Activated T-helper 17 cell treated with anti-CD3 and anti-CD28 coated beads, Interleukin-2, amount 50 U/mL, for 72 hours (primary cell): Measurements from ENCODE around the gene LIMCH1. TPM values are rescaled to one million over a fixed set of nuclear protein-coding genes. Genes with fewer than 3 reads are reported as not detected.

ENCODE experiments used
- ATAC-seq: fragments of 150-1000 bp; cut with Tn5 transposase; replicated peaks from 2 replicates; pipeline ENCODE4 v1.10.0; 2021; ENCODE audit warnings: mild to moderate bottlenecking, moderate library complexity
- H3K27ac Mint-ChIP-seq: one replicate; pipeline ENCODE4 v1.8.0; 2022; ENCODE audit warnings: mixed read lengths
- H3K27me3 Mint-ChIP-seq: one replicate; pipeline ENCODE4 v1.8.0; 2022; ENCODE audit warnings: mixed read lengths
- H3K36me3 Mint-ChIP-seq: one replicate; pipeline ENCODE4 v1.8.0; 2022; ENCODE audit warnings: low read depth, mild to moderate bottlenecking, mixed read lengths
- H3K4me1 Mint-ChIP-seq: one replicate; pipeline ENCODE4 v1.8.0; 2022; ENCODE audit warnings: mixed read lengths
- H3K4me3 Mint-ChIP-seq: one replicate; pipeline ENCODE4 v1.8.0; 2022; ENCODE audit warnings: mild to moderate bottlenecking, mixed read lengths
- H3K9me3 Mint-ChIP-seq: one replicate; pipeline ENCODE4 v1.8.0; 2022; ENCODE audit warnings: mixed read lengths
- total RNA-seq, 2 donors: library from RNA; stranded (reverse); gene quantifications; one replicate each; pipeline ENCODE4 v1.2.3, GENCODE V29; 2022

LIMCH1 gene
- total RNA-seq, 2 donors from 2014 or later = not detected

DNA sequence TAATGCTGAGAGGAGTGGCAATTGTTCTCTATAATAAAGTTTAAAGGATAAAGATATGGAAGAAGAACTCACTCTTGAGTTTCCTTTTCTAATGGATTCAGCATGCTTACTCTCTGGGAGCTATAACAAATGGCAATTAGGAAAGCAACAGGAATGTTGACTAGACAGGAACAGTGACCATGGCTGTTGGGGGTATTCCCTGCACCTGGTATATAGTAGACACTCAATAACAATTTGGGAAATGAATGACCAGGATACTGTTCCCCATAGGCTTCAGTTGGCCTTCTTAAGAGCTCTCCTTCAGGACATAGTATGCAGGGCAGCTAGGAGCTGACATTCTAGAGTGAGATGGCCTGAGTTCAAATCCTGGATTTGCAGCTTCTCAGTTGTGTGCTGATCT is 1.8 kb downstream of the LIMCH1 start:
- H3K4me1 Mint-ChIP-seq = no peaks in the 10 kb centered on the region
- peaks cover 4% of the 10 kb centered on the region for H3K9me3 Mint-ChIP-seq
- no peaks in the 10 kb centered on the region for H3K36me3 Mint-ChIP-seq
- no peak overlapping the region for H3K27ac Mint-ChIP-seq
- H3K4me3 Mint-ChIP-seq = no peak overlapping the region
- ATAC-seq = no peak
- no peaks in the 10 kb centered on the region for H3K27me3 Mint-ChIP-seq

DNA sequence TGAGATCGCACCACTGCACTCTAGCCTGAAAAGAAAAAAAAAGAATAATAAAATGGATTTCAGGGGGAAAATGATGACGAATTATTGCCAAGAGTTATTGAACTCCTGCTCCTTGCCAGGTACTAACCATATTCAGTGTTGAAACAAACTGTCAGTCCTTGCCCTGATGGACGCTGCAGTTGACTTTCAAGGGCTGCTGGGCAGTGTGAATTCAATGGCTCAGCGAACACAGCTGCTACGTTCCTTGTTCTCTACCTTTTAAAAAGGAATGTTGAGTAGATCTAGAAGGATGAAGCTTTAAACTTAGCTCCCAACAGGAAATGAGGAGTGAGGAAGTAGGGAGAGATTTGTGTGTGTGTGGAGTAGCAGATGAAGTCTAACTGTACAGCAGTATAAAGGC is 2.7 kb downstream of the LIMCH1 start:
- no peak overlapping the region for H3K4me3 Mint-ChIP-seq
- H3K9me3 Mint-ChIP-seq = peaks cover 4% of the 10 kb centered on the region
- H3K27ac Mint-ChIP-seq = no peak overlapping the region
- no peak for ATAC-seq
- H3K27me3 Mint-ChIP-seq = no peaks in the 10 kb centered on the region
- no peaks in the 10 kb centered on the region for H3K4me1 Mint-ChIP-seq
- H3K36me3 Mint-ChIP-seq = no peaks in the 10 kb centered on the region

DNA sequence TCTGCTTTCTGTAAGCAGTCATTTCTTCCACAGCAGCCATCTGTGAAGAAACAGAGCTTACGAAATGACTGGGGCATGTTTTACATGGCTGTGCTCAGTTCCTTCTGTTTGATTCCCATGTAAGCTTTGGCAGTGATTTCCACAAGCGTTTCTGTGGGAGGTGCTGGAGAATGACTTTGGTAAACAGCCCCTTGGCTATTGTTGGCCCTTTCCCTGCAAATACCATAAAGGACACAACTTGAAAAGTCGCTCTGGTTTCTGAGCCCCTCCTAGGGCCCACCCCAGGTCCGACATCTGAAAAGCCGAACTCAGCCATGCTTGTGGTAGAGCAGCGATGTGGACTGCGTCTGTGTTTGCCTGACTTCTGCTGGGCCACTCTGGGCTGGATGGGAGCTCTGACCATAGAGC is 3.7 kb downstream of the LIMCH1 start:
- Mint-ChIP-seq H3K4me1 (no peaks in the 10 kb centered on the region), H3K36me3 (no peaks in the 10 kb centered on the region), H3K9me3 (peaks cover 4% of the 10 kb centered on the region), H3K27ac (no peak overlapping the region), H3K4me3 (no peak overlapping the region), H3K27me3 (no peaks in the 10 kb centered on the region)
- ATAC-seq = no peak

DNA sequence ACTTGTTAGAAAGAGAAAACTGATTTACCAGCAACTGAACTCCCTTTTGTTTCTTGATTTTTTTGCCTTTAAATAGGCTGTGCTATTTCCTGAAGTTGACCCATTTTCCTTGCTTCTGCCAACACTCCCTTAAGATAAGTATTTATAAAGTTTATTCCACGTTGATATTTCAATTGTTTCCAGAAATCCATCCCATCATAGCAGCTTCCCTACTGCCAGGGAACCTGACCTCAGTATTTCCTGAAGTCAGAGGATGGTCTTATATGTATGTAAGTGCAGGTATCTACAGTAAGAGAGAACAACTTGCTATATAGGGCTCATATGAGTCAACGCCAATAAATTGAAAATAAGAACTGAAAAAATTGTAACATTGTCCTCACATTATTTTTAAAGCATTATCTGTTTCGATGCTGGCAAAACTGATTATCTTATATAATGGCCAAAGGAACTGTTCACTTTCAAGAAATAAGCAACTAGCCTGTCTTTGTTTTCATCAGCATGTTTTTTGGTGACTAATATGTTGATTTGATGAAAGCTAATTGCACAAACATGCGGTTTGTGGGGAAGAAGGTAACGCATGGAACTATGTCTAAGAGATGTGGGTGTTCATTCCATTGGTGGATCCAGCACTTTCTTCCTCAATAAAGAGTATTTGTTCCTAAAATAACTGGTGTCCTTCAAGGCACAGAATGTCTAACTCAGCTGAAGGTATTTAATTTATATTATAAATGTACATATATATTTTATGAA is 4.7 kb downstream of the LIMCH1 start:
- Mint-ChIP-seq H3K27ac (no peak overlapping the region), H3K4me3 (no peak overlapping the region), H3K4me1 (no peaks in the 10 kb centered on the region), H3K36me3 (no peaks in the 10 kb centered on the region), H3K27me3 (peaks cover 4% of the 10 kb centered on the region), H3K9me3 (peaks cover 4% of the 10 kb centered on the region)
- no peak for ATAC-seq

DNA sequence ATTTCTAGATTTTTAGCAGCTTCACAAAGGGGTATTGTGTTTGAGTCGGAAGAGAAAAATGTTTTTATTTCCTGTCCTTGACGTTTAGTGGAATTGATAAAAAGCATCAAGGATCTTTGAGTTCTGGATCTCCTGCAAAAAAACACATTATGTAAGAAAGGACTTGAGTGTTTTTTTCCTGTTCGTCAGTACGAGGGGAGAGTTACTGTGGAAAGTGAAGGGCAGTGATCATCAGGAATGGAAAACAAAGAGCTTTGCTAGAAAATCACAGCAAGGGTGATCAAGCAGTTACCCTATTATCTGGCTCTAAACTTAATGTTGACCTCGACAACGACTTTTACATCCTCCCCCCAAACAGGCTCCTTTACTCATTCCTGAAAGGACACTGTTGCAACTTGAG is 7.3 kb downstream of the LIMCH1 start:
- ATAC-seq = no peak
- no peaks in the 10 kb centered on the region for H3K36me3 Mint-ChIP-seq
- peaks cover 4% of the 10 kb centered on the region for H3K27me3 Mint-ChIP-seq
- no peak overlapping the region for H3K4me3 Mint-ChIP-seq
- no peaks in the 10 kb centered on the region for H3K4me1 Mint-ChIP-seq
- H3K9me3 Mint-ChIP-seq = peaks cover 4% of the 10 kb centered on the region
- H3K27ac Mint-ChIP-seq = no peak overlapping the region

DNA sequence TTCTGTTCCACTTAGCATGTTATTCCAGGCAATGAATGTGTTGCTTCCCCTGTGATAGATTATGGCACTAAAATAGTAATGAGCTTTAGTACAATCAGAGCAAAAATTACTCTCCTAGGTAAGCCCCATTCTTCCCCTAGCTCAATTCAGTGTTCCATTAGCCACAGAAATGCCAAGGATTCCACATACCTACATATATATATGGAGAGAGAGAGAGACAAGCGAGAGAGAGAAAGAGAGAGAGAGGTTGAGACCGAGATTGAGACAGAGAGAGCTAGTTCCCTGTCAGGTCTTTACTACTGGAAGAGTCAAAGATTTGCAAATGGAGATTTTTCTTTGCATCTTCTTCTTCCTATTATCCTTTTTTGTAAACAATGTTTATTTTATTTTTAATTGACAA is 8.7 kb downstream of the LIMCH1 start:
- Mint-ChIP-seq H3K9me3 (no peaks in the 10 kb centered on the region), H3K36me3 (no peaks in the 10 kb centered on the region), H3K27ac (no peak overlapping the region), H3K4me3 (no peak overlapping the region), H3K4me1 (no peaks in the 10 kb centered on the region), H3K27me3 (peaks cover 4% of the 10 kb centered on the region)
- no peak for ATAC-seq

DNA sequence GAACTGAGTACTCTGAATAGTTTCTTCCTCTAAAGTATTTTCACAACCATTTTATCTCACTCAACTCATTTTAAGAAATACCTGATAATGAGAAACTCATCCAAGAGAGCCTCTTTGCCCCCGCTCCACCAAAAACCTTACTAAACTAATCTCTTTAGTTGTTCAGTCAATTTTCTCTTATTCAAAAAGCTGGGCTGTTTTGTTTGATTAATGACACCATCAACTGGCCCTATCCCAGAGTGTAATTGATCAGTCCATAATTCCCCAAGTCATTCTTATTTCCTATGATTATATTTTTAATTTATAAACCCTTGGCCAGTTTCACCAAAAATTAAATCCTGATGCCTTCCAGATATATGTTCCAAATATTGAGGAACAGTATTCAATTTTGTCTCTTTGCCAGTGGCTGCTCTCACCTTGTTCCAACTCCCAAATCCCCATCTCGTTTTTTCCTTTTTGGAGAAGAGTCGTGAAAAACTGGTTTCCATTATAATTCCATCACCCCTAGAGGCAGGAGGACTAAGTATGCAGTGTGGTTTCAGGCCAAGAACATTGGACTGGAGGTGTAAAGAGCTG is 10.4 kb downstream of the LIMCH1 start:
- no peak overlapping the region for H3K27ac Mint-ChIP-seq
- H3K27me3 Mint-ChIP-seq = peaks cover 4% of the 10 kb centered on the region
- no peaks in the 10 kb centered on the region for H3K9me3 Mint-ChIP-seq
- ATAC-seq = no peak
- H3K4me3 Mint-ChIP-seq = no peak overlapping the region
- no peaks in the 10 kb centered on the region for H3K4me1 Mint-ChIP-seq
- no peaks in the 10 kb centered on the region for H3K36me3 Mint-ChIP-seq

DNA sequence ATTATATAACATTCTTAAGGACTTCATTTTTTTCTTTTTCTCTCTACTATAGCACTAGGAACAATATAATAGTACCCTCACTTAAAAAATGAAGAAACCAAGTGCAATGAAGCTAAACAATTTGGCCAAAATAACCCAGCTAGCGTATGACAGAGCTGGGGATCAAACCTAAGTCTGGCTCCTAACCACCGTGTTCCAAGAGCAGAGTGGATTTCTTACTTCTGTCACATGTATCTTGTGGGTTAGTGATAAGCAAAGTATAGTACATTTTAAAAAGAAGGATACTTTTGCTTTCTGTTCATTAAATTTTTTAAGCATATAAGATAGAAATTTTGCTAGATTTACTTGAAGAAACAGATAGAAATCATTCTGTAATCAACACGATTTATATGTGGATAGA is 11.5 kb downstream of the LIMCH1 start:
- Mint-ChIP-seq H3K36me3 (no peaks in the 10 kb centered on the region), H3K27me3 (peaks cover 4% of the 10 kb centered on the region), H3K4me3 (no peak overlapping the region), H3K27ac (no peak overlapping the region), H3K4me1 (no peaks in the 10 kb centered on the region), H3K9me3 (peaks cover 3% of the 10 kb centered on the region)
- no peak for ATAC-seq

DNA sequence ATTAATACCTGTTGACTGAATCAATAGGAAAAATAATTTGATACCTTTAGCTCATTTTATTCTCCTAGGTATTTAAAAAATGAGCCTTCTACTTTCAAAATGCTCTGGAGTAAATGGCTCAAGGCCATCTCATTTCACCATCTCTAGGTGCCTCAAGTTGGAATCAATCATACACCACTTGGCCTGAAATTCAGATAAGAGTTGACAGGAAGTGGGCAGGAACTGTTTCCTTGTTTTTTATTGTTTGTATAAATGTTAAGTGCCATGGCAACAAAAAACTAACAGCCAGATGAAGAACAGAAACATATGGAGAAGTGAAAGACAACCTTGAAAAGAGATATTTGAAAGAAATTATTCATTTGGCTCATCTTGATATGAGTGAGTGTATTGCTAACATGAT is 12.4 kb downstream of the LIMCH1 start:
- ATAC-seq = no peak
- Mint-ChIP-seq H3K4me3 (no peak overlapping the region), H3K4me1 (no peaks in the 10 kb centered on the region), H3K9me3 (peaks cover 3% of the 10 kb centered on the region), H3K27ac (no peak overlapping the region), H3K36me3 (no peaks in the 10 kb centered on the region), H3K27me3 (peaks cover 4% of the 10 kb centered on the region)

DNA sequence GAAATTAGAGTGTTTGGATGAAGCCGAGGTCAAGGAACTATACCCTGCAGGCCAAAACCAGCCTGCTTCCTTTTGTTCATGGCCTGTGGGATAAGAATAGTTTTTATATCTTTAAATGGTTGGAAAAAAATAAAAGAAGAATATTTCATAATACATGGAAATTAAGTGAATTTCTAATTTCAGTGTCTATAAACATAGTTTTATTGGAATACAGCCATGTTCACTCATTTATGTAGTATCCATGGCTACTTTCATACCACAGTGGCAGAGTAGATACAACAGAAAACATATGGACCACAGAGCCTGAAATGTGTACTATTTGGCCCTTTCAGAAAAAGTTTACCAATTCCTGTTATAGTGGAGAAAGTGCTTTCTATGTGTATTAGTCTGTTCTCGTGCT is 13.6 kb downstream of the LIMCH1 start:
- H3K27ac Mint-ChIP-seq = no peak overlapping the region
- no peaks in the 10 kb centered on the region for H3K4me1 Mint-ChIP-seq
- H3K4me3 Mint-ChIP-seq = no peak overlapping the region
- no peaks in the 10 kb centered on the region for H3K36me3 Mint-ChIP-seq
- H3K9me3 Mint-ChIP-seq = peaks cover 3% of the 10 kb centered on the region
- no peak for ATAC-seq
- peaks cover 4% of the 10 kb centered on the region for H3K27me3 Mint-ChIP-seq

DNA sequence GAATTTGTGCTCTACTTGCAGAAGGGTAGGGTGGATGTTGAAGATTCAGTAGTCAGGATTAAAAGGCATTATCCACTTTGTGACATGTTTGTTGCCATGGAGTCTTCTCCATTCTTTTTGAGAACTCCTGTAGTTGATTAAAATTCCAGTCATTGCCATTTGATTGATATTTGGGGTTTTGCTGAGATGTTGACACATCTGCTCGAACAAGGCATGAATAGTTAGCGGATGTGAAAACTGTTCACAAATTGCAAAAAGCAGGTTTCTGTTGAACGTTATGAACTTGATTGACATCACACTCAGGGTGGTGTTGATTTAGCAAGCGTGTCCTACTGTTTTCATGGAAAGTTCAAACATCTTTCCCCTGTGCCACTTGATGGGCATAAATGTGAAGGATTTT is 16.9 kb downstream of the LIMCH1 start:
- H3K27ac Mint-ChIP-seq = no peak overlapping the region
- H3K36me3 Mint-ChIP-seq = no peaks in the 10 kb centered on the region
- no peaks in the 10 kb centered on the region for H3K4me1 Mint-ChIP-seq
- H3K27me3 Mint-ChIP-seq = peaks cover 1% of the 10 kb centered on the region
- no peak for ATAC-seq
- peaks cover 3% of the 10 kb centered on the region for H3K9me3 Mint-ChIP-seq
- H3K4me3 Mint-ChIP-seq = no peak overlapping the region

DNA sequence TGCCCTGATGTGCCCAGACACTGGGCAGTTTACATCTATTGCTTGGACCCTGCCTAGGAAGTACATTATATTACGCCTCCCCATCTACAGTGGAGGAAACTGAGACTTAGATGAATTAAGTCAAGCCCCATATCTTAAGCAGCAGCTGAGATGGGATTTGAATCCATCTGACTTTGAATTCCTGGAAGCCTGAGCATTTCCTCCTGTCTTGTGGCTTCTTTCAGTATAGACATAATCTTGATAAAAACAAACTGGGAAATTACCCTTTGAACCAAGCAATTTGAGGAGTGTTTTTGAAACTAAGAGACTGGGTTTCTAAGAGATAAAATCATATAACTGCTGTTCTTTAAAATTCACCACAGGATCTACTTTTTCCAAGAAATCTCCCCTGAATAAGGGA is 18.6 kb downstream of the LIMCH1 start:
- Mint-ChIP-seq H3K27ac (no peak overlapping the region), H3K9me3 (peaks cover 3% of the 10 kb centered on the region), H3K4me1 (no peaks in the 10 kb centered on the region), H3K36me3 (no peaks in the 10 kb centered on the region), H3K27me3 (peaks cover 5% of the 10 kb centered on the region), H3K4me3 (no peak overlapping the region)
- ATAC-seq = no peak

DNA sequence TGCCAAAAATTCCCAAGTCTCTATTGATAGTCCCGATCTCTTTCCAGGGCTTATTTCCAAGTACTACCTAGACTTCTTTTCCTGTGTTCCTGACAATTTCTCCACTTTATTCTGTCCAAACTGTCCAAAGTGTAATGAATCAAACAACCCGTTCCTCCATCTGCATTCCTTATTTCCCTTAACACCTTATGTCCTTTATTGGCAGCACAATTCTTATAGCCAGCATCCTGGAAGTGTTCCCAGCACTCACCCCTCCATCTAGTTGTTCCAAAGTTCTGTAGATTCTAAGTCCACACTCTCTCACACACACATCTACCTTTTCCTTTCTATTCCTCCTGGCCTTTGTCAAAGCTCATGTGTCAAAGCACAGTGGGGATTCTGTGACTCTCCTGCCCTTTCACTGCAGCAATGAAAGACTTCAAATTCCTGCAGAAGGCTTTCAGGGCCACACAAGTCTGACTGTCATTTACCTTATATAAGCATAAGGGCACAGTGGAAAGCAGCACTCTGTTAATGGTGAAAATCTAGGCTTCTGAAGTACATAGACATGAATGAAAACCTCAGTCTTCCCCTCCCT is 22.1 kb downstream of the LIMCH1 start:
- ATAC-seq = no peak
- Mint-ChIP-seq H3K27ac (no peak overlapping the region), H3K4me3 (no peak overlapping the region), H3K4me1 (no peaks in the 10 kb centered on the region), H3K36me3 (no peaks in the 10 kb centered on the region), H3K27me3 (peaks cover 5% of the 10 kb centered on the region), H3K9me3 (no peaks in the 10 kb centered on the region)

DNA sequence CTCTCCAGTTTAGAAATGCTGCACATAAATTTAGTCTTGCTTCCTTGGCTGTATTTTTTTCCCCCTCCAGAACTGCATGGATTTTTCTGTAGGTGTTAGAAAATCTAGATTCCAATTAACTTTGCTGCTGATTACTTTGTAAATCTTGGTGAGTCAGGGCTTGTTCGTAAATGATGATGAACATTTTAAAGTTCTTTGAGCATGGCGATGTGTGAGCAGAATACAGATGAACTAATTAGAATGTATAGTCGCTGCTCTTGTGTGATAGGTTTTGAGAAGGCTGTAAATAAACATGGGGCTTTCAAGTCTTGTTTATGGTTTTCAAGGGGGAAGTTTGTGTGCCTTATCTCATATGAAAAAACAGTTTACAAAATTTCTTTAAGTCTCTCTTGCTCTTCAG is 23.3 kb downstream of the LIMCH1 start:
- Mint-ChIP-seq H3K27me3 (peaks cover 5% of the 10 kb centered on the region), H3K9me3 (no peaks in the 10 kb centered on the region), H3K4me3 (no peak overlapping the region), H3K27ac (no peak overlapping the region), H3K4me1 (no peaks in the 10 kb centered on the region), H3K36me3 (no peaks in the 10 kb centered on the region)
- no peak for ATAC-seq

DNA sequence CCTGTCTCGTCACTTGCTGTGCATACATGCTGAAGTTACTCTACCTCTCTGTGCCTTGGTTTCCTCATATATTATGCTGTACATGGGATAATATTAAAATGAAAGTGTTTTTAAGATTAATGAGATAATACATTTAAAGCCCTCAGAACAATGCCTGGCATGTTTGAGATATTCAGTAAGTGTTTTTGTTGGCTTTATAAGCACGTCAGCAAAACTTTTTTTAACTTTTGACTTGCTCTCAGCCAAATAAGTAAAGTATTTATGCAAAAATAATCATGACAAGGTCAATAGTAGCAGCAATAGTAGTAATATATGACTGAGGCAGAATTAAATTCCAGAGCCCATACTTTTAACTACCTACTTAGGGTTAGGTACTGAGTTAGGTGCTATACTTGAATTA is 29.2 kb downstream of the LIMCH1 start:
- Mint-ChIP-seq H3K4me1 (no peaks in the 10 kb centered on the region), H3K27me3 (no peaks in the 10 kb centered on the region), H3K4me3 (no peak overlapping the region), H3K9me3 (no peaks in the 10 kb centered on the region), H3K36me3 (no peaks in the 10 kb centered on the region), H3K27ac (no peak overlapping the region)
- no peak for ATAC-seq
